NOMO-1 treated with dmso at 0.1 percent for 144 hours (cell line): ENCODE results near the gene ITGB1.

Source experiments
- DNase-seq: peaks from one replicate; lab custom pipeline; 2025; ENCODE audit not compliant: unreplicated experiment; lab: John Stamatoyannopoulos, UW

The ITGB1 gene

GRCh38 chr10:32955790-32956189, 2.2 kb downstream of the ITGB1 start:
- DNase-seq: no peak

GRCh38 chr10:32955299-32955772, 2.7 kb downstream of the ITGB1 start:
- DNase-seq: no peak

- no peak for DNase-seq
These were observed 3.3 kb downstream of the ITGB1 start for GRCh38 chr10:32954545-32955298.

GRCh38 chr10:32954080-32954479, 4.0 kb downstream of the ITGB1 start:
- no peak for DNase-seq

GRCh38 chr10:32953277-32953927, 4.6 kb downstream of the ITGB1 start:
- no peak for DNase-seq

GRCh38 chr10:32952541-32953276, 5.3 kb downstream of the ITGB1 start:
- DNase-seq: no peak

GRCh38 chr10:32952094-32952493, 5.9 kb downstream of the ITGB1 start:
- DNase-seq: no peak

- DNase-seq: no peak
These were observed 6.9 kb downstream of the ITGB1 start for GRCh38 chr10:32951111-32951510.

- no peak for DNase-seq
These were observed 7.4 kb downstream of the ITGB1 start for GRCh38 chr10:32950591-32951108.

- DNase-seq: no peak
These were observed 8.8 kb downstream of the ITGB1 start for GRCh38 chr10:32949221-32949678.

GRCh38 chr10:32948451-32948850, 9.6 kb downstream of the ITGB1 start:
- DNase-seq: no peak

GRCh38 chr10:32947586-32947985, 10.4 kb downstream of the ITGB1 start:
- no peak for DNase-seq

- no peak for DNase-seq
These were observed 11.9 kb downstream of the ITGB1 start for GRCh38 chr10:32946108-32946507.

GRCh38 chr10:32943854-32944661, 14.0 kb downstream of the ITGB1 start:
- no peak for DNase-seq

GRCh38 chr10:32943395-32943794, 14.6 kb downstream of the ITGB1 start:
- no peak for DNase-seq

GRCh38 chr10:32942081-32942480, 15.9 kb downstream of the ITGB1 start:
- DNase-seq: no peak

- no peak for DNase-seq
These were observed 16.7 kb downstream of the ITGB1 start for GRCh38 chr10:32941357-32941756.

- DNase-seq: no peak
These were observed 17.4 kb downstream of the ITGB1 start for GRCh38 chr10:32940321-32941301.

- no peak for DNase-seq
These were observed 18.5 kb downstream of the ITGB1 start for GRCh38 chr10:32939296-32940111.
